PFSK-1 (cell line): ENCODE data around the gene CRYBA4.

ENCODE experiments used
- FOXP2 ChIP-seq: optimal IDR thresholded peaks from 2 replicates; pipeline ENCODE3; 2011; ENCODE audit warnings: borderline replicate concordance, control low read depth, inconsistent platforms; ENCODE audit not compliant: insufficient read depth; ENCODE audit errors: extremely low read length, extremely low read depth
- POLR2AphosphoS5 ChIP-seq: IDR thresholded peaks from 2 replicates; pipeline ENCODE4 v1.6.1; 2012; ENCODE audit warnings: low read depth, mild to moderate bottlenecking, control low read depth, low read length, moderate library complexity
- REST ChIP-seq, 2 experiments: IDR thresholded peaks; 2 replicates each; pipeline versions ENCODE4 v1.6.1 to v1.8.0; 2011 to 2012; ENCODE audit warnings: low read depth in 2 of 2, low read length in 2 of 2, control low read depth in 1 of 2, inconsistent platforms in 1 of 2, mild to moderate bottlenecking in 1 of 2, moderate library complexity in 1 of 2; ENCODE audit not compliant: insufficient read depth in 1 of 2
- SIN3A ChIP-seq: IDR thresholded peaks from 2 replicates; pipeline ENCODE4 v1.6.1; 2012; ENCODE audit warnings: mild to moderate bottlenecking, low read length, moderate library complexity, borderline replicate concordance; ENCODE audit not compliant: insufficient read depth
- TAF1 ChIP-seq: IDR thresholded peaks from 2 replicates; pipeline ENCODE4 v1.6.1; 2012; ENCODE audit warnings: low read length, control low read depth, borderline replicate concordance; ENCODE audit not compliant: insufficient read depth

Gene CRYBA4

GRCh38 chr22:26674211-26675190 lies 52.7 kb downstream of the CRYBA4 start:
- TF ChIP-seq FOXP2: no peak
- no peak for TF ChIP-seq SIN3A
- no peak for TF ChIP-seq POLR2AphosphoS5
- no peak for TF ChIP-seq REST (IDR thresholded peaks at IDR 0.05; ENCODE audit: insufficient read depth in 1 of 2, low read depth in 2 of 2, low read length in 2 of 2)
- no peak for TF ChIP-seq TAF1

- TF ChIP-seq REST (IDR thresholded peaks at IDR 0.05; ENCODE audit: insufficient read depth in 1 of 2, low read depth in 2 of 2, low read length in 2 of 2) (no peak), TAF1 (no peak), POLR2AphosphoS5 (no peak), SIN3A (no peak), FOXP2 (no peak)
These were observed 54.0 kb downstream of the CRYBA4 start for GRCh38 chr22:26675687-26676268.

GRCh38 chr22:26677217-26677616 lies 55.5 kb downstream of the CRYBA4 start:
- no peak for TF ChIP-seq TAF1
- TF ChIP-seq REST (IDR thresholded peaks at IDR 0.05; ENCODE audit: insufficient read depth in 1 of 2, low read depth in 2 of 2, low read length in 2 of 2): no peak
- no peak for TF ChIP-seq FOXP2
- no peak for TF ChIP-seq POLR2AphosphoS5
- TF ChIP-seq SIN3A: no peak

GRCh38 chr22:26679003-26679629 lies 57.4 kb downstream of the CRYBA4 start:
- TF ChIP-seq REST (IDR thresholded peaks at IDR 0.05; ENCODE audit: insufficient read depth in 1 of 2, low read depth in 2 of 2, low read length in 2 of 2) (no peak), SIN3A (no peak), TAF1 (no peak), POLR2AphosphoS5 (no peak), FOXP2 (no peak)
